ENCODE measurements around the gene CHST9.

- TF ChIP-seq CTCF (IDR thresholded peaks at IDR 0.05 in 8 of 11, conservative IDR thresholded peaks at IDR 0.05 in 3 of 11) (no peak), POLR2A (IDR thresholded peaks at IDR 0.05) (no peak), POLR2AphosphoS5 (IDR thresholded peaks at IDR 0.05) (no peak)
Measured at GRCh38 chr18:26989842-26990241, 195.3 kb downstream of the CHST9 start.
